HG03066 (cell line): Measurements from ENCODE around the gene RALGDS.
A peak's percentile ranks its signal among the peaks of the same experiment; 100 is the strongest.

Experiments
- ATAC-seq: cut with Tn5 transposase; IDR thresholded peaks from one replicate; pipeline ENCODE4 v1.9.1; 2021; ENCODE audit warnings: low read depth; ENCODE audit not compliant: unreplicated experiment

RALGDS gene

GRCh38 chr9:133151601-133152525, 30.8 kb upstream of the RALGDS start:
- ATAC-seq, result no peak

- no peak for ATAC-seq
Measured at GRCh38 chr9:133151041-133151440, 30.0 kb upstream of the RALGDS start.

- ATAC-seq, result peak; percentile 61
Measured at GRCh38 chr9:133149130-133150015, 28.3 kb upstream of the RALGDS start.

GRCh38 chr9:133148199-133149129, 27.4 kb upstream of the RALGDS start:
- ATAC-seq, result peak; percentile 9

- no peak for ATAC-seq
Measured at GRCh38 chr9:133147412-133148198, 26.6 kb upstream of the RALGDS start.

- no peak for ATAC-seq
Measured at GRCh38 chr9:133146746-133147411, 25.8 kb upstream of the RALGDS start.

- ATAC-seq, result no peak
Measured at GRCh38 chr9:133144904-133145851, 24.1 kb upstream of the RALGDS start.

GRCh38 chr9:133144142-133144903, 23.3 kb upstream of the RALGDS start:
- peak; percentile 39 for ATAC-seq

GRCh38 chr9:133143639-133144141, 22.6 kb upstream of the RALGDS start:
- ATAC-seq, result no peak

- no peak for ATAC-seq
Measured at GRCh38 chr9:133142684-133143622, 21.9 kb upstream of the RALGDS start.

GRCh38 chr9:133141833-133142595, 21.0 kb upstream of the RALGDS start:
- ATAC-seq, result no peak

GRCh38 chr9:133140606-133141005, 19.6 kb upstream of the RALGDS start:
- no peak for ATAC-seq

- ATAC-seq, result no peak
Measured at GRCh38 chr9:133140174-133140505, 19.1 kb upstream of the RALGDS start.

GRCh38 chr9:133139246-133140173, 18.5 kb upstream of the RALGDS start:
- no peak for ATAC-seq
